ENCODE results near the gene ZNHIT3. TPM values are rescaled to one million over a fixed set of nuclear protein-coding genes. Genes with fewer than 3 reads are reported as not detected.
"Not testable (repeated sequence)": the region's sequence is repeated elsewhere in the genome, so short reads cannot be mapped to it uniquely, and the experiment has no call there.

The ZNHIT3 gene
- total RNA-seq, 1 donor from 2014 or later, result 68.4 TPM

GRCh38 chr17:36506249-36506826 lies 19.9 kb downstream of the ZNHIT3 start:
- peaks cover 30% of the 10 kb centered on the region for H3K36me3 Mint-ChIP-seq

GRCh38 chr17:36506831-36507230 lies 20.4 kb downstream of the ZNHIT3 start:
- no peak overlapping the region for H3K4me2 ChIP-seq
- no peak for TF ChIP-seq EZH2 (IDR thresholded peaks at IDR 0.05)
- TF ChIP-seq EZH2phosphoT487 (IDR thresholded peaks at IDR 0.05), result no peak
- TF ChIP-seq CTCF (IDR thresholded peaks at IDR 0.05), result no peak
- Mint-ChIP-seq H3K27ac (no peak overlapping the region), H3K4me3 (no peak overlapping the region), H3K9me3 (no peaks in the 10 kb centered on the region), H3K27me3 (ENCODE audit: insufficient read depth, low read depth) (peaks cover 6% of the 10 kb centered on the region), H3K4me1 (no peaks in the 10 kb centered on the region), H3K36me3 (peaks cover 30% of the 10 kb centered on the region)
- H3K4me3 ChIP-seq, result no peak overlapping the region
- H3K79me2 ChIP-seq (ENCODE audit: low read depth), result no peaks in the 10 kb centered on the region
- no peaks in the 10 kb centered on the region for H3K36me3 ChIP-seq
- no peaks in the 10 kb centered on the region for H3K9me3 ChIP-seq (ENCODE audit: low read depth)
- no peak overlapping the region for H3K9ac ChIP-seq
- no peaks in the 10 kb centered on the region for H3F3A ChIP-seq (ENCODE audit: low read depth)
- H4K20me1 ChIP-seq (ENCODE audit: low read depth), result no peaks in the 10 kb centered on the region
- no peak overlapping the region for H3K27ac ChIP-seq
- DNase-seq (ENCODE audit: low spot score), result no peak
- no peak overlapping the region for H2AFZ ChIP-seq (replicated peaks)
- H3K4me1 ChIP-seq, result no peaks in the 10 kb centered on the region
- no peaks in the 10 kb centered on the region for H3K27me3 ChIP-seq

More at GRCh38 chr17:36506249-36506826, 19.9 kb downstream of the ZNHIT3 start:
- Mint-ChIP-seq H3K4me3 (no peak overlapping the region), H3K27ac (no peak overlapping the region), H3K9me3 (no peaks in the 10 kb centered on the region), H3K27me3 (ENCODE audit: insufficient read depth, low read depth) (peaks cover 6% of the 10 kb centered on the region), H3K4me1 (no peaks in the 10 kb centered on the region)
- Histone ChIP-seq H3K9ac (no peak overlapping the region), H3K36me3 (no peaks in the 10 kb centered on the region), H3K9me3 (ENCODE audit: low read depth) (no peaks in the 10 kb centered on the region), H3K79me2 (ENCODE audit: low read depth) (no peaks in the 10 kb centered on the region), H3K27me3 (no peaks in the 10 kb centered on the region), H2AFZ (replicated peaks) (no peak overlapping the region), H3F3A (ENCODE audit: low read depth) (no peaks in the 10 kb centered on the region), H4K20me1 (ENCODE audit: low read depth) (no peaks in the 10 kb centered on the region), H3K4me1 (no peaks in the 10 kb centered on the region), H3K4me3 (no peak overlapping the region), H3K27ac (no peak overlapping the region), H3K4me2 (no peak overlapping the region)
- TF ChIP-seq EZH2 (IDR thresholded peaks at IDR 0.05), result no peak
- no peak for TF ChIP-seq CTCF (IDR thresholded peaks at IDR 0.05)
- no peak for TF ChIP-seq EZH2phosphoT487 (IDR thresholded peaks at IDR 0.05)
- DNase-seq (ENCODE audit: low spot score), result no peak

GRCh38 chr17:36507266-36507665 lies 20.8 kb downstream of the ZNHIT3 start:
- H3F3A ChIP-seq (ENCODE audit: low read depth), result no peaks in the 10 kb centered on the region
- Mint-ChIP-seq H3K27me3 (ENCODE audit: insufficient read depth, low read depth) (peaks cover 6% of the 10 kb centered on the region), H3K9me3 (no peaks in the 10 kb centered on the region), H3K27ac (no peak overlapping the region), H3K4me3 (no peak overlapping the region), H3K4me1 (no peaks in the 10 kb centered on the region), H3K36me3 (peaks cover 29% of the 10 kb centered on the region)
- H3K27me3 ChIP-seq, result no peaks in the 10 kb centered on the region
- H3K9ac ChIP-seq, result no peak overlapping the region
- H3K9me3 ChIP-seq (ENCODE audit: low read depth), result no peaks in the 10 kb centered on the region
- TF ChIP-seq EZH2 (IDR thresholded peaks at IDR 0.05) (no peak), CTCF (IDR thresholded peaks at IDR 0.05) (no peak), EZH2phosphoT487 (IDR thresholded peaks at IDR 0.05) (no peak)
- no peaks in the 10 kb centered on the region for H4K20me1 ChIP-seq (ENCODE audit: low read depth)
- no peak overlapping the region for H3K4me3 ChIP-seq
- no peaks in the 10 kb centered on the region for H3K36me3 ChIP-seq
- DNase-seq (ENCODE audit: low spot score), result no peak
- no peaks in the 10 kb centered on the region for H3K4me1 ChIP-seq
- H3K79me2 ChIP-seq (ENCODE audit: low read depth), result no peaks in the 10 kb centered on the region
- H2AFZ ChIP-seq (replicated peaks), result no peak overlapping the region
- no peak overlapping the region for H3K27ac ChIP-seq
- no peak overlapping the region for H3K4me2 ChIP-seq

GRCh38 chr17:36508439-36508838 lies 22.0 kb downstream of the ZNHIT3 start:
- not testable (repeated sequence) for H3K4me3 ChIP-seq; H3K27me3 Mint-ChIP-seq (ENCODE audit: insufficient read depth, low read depth); H3K9me3 Mint-ChIP-seq; H3K4me1 ChIP-seq; H3K27ac Mint-ChIP-seq; H3K4me3 Mint-ChIP-seq; H3K9ac ChIP-seq; H2AFZ ChIP-seq (replicated peaks); H3F3A ChIP-seq (ENCODE audit: low read depth); H3K27ac ChIP-seq; H3K27me3 ChIP-seq; DNase-seq (ENCODE audit: low spot score); H3K4me2 ChIP-seq; H3K4me1 Mint-ChIP-seq; H3K9me3 ChIP-seq (ENCODE audit: low read depth); H4K20me1 ChIP-seq (ENCODE audit: low read depth); H3K79me2 ChIP-seq (ENCODE audit: low read depth); H3K36me3 ChIP-seq
- H3K36me3 Mint-ChIP-seq, result peaks cover 25% of the 10 kb centered on the region

Data from neural progenitor cell (in vitro differentiated cells).